ENCODE measurements around the gene IL18RAP.
A peak's percentile ranks its signal among the peaks of the same experiment; 100 is the strongest.

IL18RAP gene

GRCh38 chr2:102424754-102425153, 1.8 kb downstream of the IL18RAP start:
- no peak for DNase-seq

- DNase-seq: no peak
Observed at GRCh38 chr2:102425441-102426132, 2.6 kb downstream of the IL18RAP start.

GRCh38 chr2:102427249-102427648, 4.3 kb downstream of the IL18RAP start:
- no peak for DNase-seq

- no peak for DNase-seq
Observed at GRCh38 chr2:102428573-102428972, 5.6 kb downstream of the IL18RAP start.

GRCh38 chr2:102432386-102432785, 9.4 kb downstream of the IL18RAP start:
- DNase-seq: no peak

- DNase-seq: no peak
Observed at GRCh38 chr2:102433973-102434654, 11.2 kb downstream of the IL18RAP start.

GRCh38 chr2:102434655-102435381, 11.9 kb downstream of the IL18RAP start:
- no peak for DNase-seq

- DNase-seq: no peak
Observed at GRCh38 chr2:102435741-102436140, 12.8 kb downstream of the IL18RAP start.

GRCh38 chr2:102436323-102436722, 13.4 kb downstream of the IL18RAP start:
- peak; percentile 42 to 63 for DNase-seq

GRCh38 chr2:102437122-102437521, 14.2 kb downstream of the IL18RAP start:
- DNase-seq: no peak

GRCh38 chr2:102438111-102438510, 15.2 kb downstream of the IL18RAP start:
- DNase-seq: no peak

GRCh38 chr2:102438578-102438977, 15.6 kb downstream of the IL18RAP start:
- no peak for DNase-seq

- no peak for DNase-seq
Observed at GRCh38 chr2:102439065-102439695, 16.2 kb downstream of the IL18RAP start.

- DNase-seq: peak; percentile 42 to 57
Observed at GRCh38 chr2:102442967-102443828, 20.2 kb downstream of the IL18RAP start.

GRCh38 chr2:102444233-102444632, 21.3 kb downstream of the IL18RAP start:
- DNase-seq: no peak

- DNase-seq: no peak
Observed at GRCh38 chr2:102446936-102447335, 24.0 kb downstream of the IL18RAP start.

GRCh38 chr2:102449370-102449974, 26.5 kb downstream of the IL18RAP start:
- DNase-seq: peak; percentile 75 to 81

GRCh38 chr2:102451968-102452367, 29.0 kb downstream of the IL18RAP start:
- no peak for DNase-seq

GRCh38 chr2:102453501-102453900, 30.5 kb downstream of the IL18RAP start:
- no peak for DNase-seq

- DNase-seq: no peak
Observed at GRCh38 chr2:102455061-102455670, 32.2 kb downstream of the IL18RAP start.

GRCh38 chr2:102460467-102460866, 37.5 kb downstream of the IL18RAP start:
- no peak for DNase-seq
